GM12892 (cell line): Measurements from ENCODE around the gene CLEC2D.

Experiments
- POLR2A ChIP-seq: IDR thresholded peaks from 2 replicates; pipeline ENCODE4 v1.6.1; 2011; ENCODE audit warnings: low read depth, low read length, control low read depth
- POLR2AphosphoS5 ChIP-seq: IDR thresholded peaks from 2 replicates; pipeline ENCODE4 v1.6.1; 2011; ENCODE audit warnings: low read depth, low read length, control low read depth
- TAF1 ChIP-seq: IDR thresholded peaks from 2 replicates; pipeline ENCODE4 v1.6.1; 2011; ENCODE audit warnings: low read depth, mild to moderate bottlenecking, control low read depth, low read length, borderline replicate concordance

- TF ChIP-seq POLR2A (no peak), POLR2AphosphoS5 (no peak), TAF1 (no peak)
Observed at GRCh38 chr12:9636851-9637206, 32.7 kb upstream of the CLEC2D start.
